Fibroblast of lung (primary cell): ENCODE measurements around the gene PDZK1IP1. TPM values are rescaled to one million over a fixed set of nuclear protein-coding genes. Genes with fewer than 3 reads are reported as not detected.
A peak's percentile ranks its signal among the peaks of the same experiment; 100 is the strongest.
"Not testable (repeated sequence)": the region's sequence is repeated elsewhere in the genome, so short reads cannot be mapped to it uniquely, and the experiment has no call there.

Source experiments
- DNase-seq, 2 donors: peaks; one replicate each; pipeline versions ENCODE4 v3.0.0 to v3.0.0-alpha.2; 2010; ENCODE audit warnings: low read depth in 2 of 2
- H2AFZ ChIP-seq: 2 replicates; pipeline ENCODE4 v1.5.1; 2012; ENCODE audit warnings: low read length, control low read depth, inconsistent platforms
- H3K27ac ChIP-seq: 2 replicates; pipeline ENCODE4 v1.5.1; 2011; ENCODE audit warnings: low read length, control low read depth; ENCODE audit not compliant: insufficient read depth
- H3K27me3 ChIP-seq: 2 replicates; pipeline ENCODE4 v1.5.1; 2011; ENCODE audit warnings: mild to moderate bottlenecking, low read length; ENCODE audit not compliant: control insufficient read depth, insufficient read depth
- H3K36me3 ChIP-seq: 2 replicates; pipeline ENCODE4 v1.5.1; 2011; ENCODE audit warnings: low read length; ENCODE audit not compliant: control insufficient read depth, insufficient read depth
- H3K4me1 ChIP-seq: 2 replicates; pipeline ENCODE4 v1.5.1; 2011; ENCODE audit warnings: low read length; ENCODE audit not compliant: control insufficient read depth, insufficient read depth; ENCODE audit errors: extremely low read depth
- H3K4me2 ChIP-seq: 2 replicates; pipeline ENCODE4 v1.5.1; 2011; ENCODE audit warnings: low read length, control low read depth; ENCODE audit not compliant: insufficient read depth; ENCODE audit errors: extremely low read depth
- H3K4me3 ChIP-seq, 4 experiments: fragments of 200-600 bp in 1 of 4; sonication (generic) in 1 of 4; replicated peaks in 1 of 4; 2 replicates each; pipeline ENCODE4 v1.5.1; 2011 to 2016; ENCODE audit warnings: low read length in 4 of 4, low read depth in 3 of 4, mild to moderate bottlenecking in 3 of 4, control low read depth in 2 of 4, inconsistent platforms in 1 of 4, mixed read lengths in 1 of 4; ENCODE audit not compliant: insufficient read depth in 1 of 4; ENCODE audit errors: control extremely low read depth in 1 of 4
- H3K79me2 ChIP-seq: 2 replicates; pipeline ENCODE4 v1.5.1; 2012; ENCODE audit warnings: mild to moderate bottlenecking, low read length, inconsistent platforms; ENCODE audit not compliant: control insufficient read depth, insufficient read depth
- H3K9ac ChIP-seq: 2 replicates; pipeline ENCODE4 v1.5.1; 2011; ENCODE audit warnings: mild to moderate bottlenecking, low read length, control low read depth; ENCODE audit not compliant: insufficient read depth
- H3K9me3 ChIP-seq: 2 replicates; pipeline ENCODE4 v1.5.1; 2012; ENCODE audit warnings: low read depth, low read length; ENCODE audit not compliant: control insufficient read depth, insufficient read depth
- H4K20me1 ChIP-seq: 2 replicates; pipeline ENCODE4 v1.5.1; 2011; ENCODE audit warnings: low read length; ENCODE audit not compliant: control insufficient read depth, insufficient read depth; ENCODE audit errors: extremely low read depth
- EZH2 ChIP-seq: IDR thresholded peaks from 2 replicates; pipeline ENCODE4 v1.5.1; 2012; ENCODE audit warnings: low read length, control low read depth, mild to moderate bottlenecking; ENCODE audit errors: missing control alignments
- polyA plus RNA-seq, 2 donors: library from polyadenylated mRNA; depleted of rRNA in 1 of 2; stranded (reverse) in 1 of 2; unstranded in 1 of 2; fragments of >200 nt; gene quantifications; 2 replicates each; pipeline ENCODE4 v1.2.1, GENCODE V29; 2011 to 2012; ENCODE audit warnings: missing spikeins in 1 of 2
- total RNA-seq: library from RNA; depleted of rRNA; stranded (reverse); fragments of >200 nt; gene quantifications from 2 replicates; pipeline ENCODE4 v1.2.1, GENCODE V29; 2014
- TF ChIP-seq, protein P1 (sequence below), 2 donors: IDR thresholded peaks in 1 of 2; conservative IDR thresholded peaks in 1 of 2; 1 replicate in 1 of 2; 2 replicates in 1 of 2; pipeline ENCODE4 v1.5.1; 2011 to 2012; ENCODE audit warnings: low read length in 2 of 2, control low read depth in 1 of 2, inconsistent platforms in 1 of 2, low read depth in 1 of 2, mild to moderate bottlenecking in 1 of 2

The PDZK1IP1 gene
- total and polyA plus RNA-seq, 2 donors (not counting 1 experiment from before 2014, with no cell fraction given) = not detected

DNA sequence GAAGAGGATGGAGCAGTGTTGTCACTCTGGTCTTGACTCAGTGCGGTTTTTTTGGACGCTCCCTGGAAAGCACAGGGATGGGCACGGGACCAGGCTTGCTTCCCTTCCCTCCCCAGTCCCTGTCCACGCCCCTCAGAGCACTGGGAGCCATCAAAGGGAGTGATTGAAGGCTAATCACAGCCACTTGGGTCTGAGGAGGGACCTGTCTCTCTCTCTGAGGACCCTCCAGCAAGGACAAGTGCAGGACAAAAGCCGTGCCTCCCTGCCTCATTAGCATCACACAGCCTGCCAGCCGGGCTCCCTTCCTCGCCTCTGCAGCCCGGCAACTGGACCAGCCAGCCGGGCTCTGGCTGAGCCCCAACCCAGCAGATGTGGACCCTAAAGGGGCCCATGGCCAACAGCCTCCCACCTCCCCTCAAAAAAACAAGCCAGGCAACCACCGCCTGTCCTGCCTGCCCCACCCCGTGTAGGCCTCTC is 18.6 kb upstream of the PDZK1IP1 start:
- Histone ChIP-seq H3K27me3 (no peaks in the 10 kb centered on the region), H2AFZ (no peak overlapping the region), H4K20me1 (no peaks in the 10 kb centered on the region), H3K27ac (no peak overlapping the region), H3K4me3 (no peak overlapping the region), H3K36me3 (no peaks in the 10 kb centered on the region), H3K4me2 (no peak overlapping the region), H3K79me2 (no peaks in the 10 kb centered on the region), H3K4me1 (no peaks in the 10 kb centered on the region), H3K9ac (no peak overlapping the region), H3K9me3 (no peaks in the 10 kb centered on the region)
- TF ChIP-seq, protein P1, sequence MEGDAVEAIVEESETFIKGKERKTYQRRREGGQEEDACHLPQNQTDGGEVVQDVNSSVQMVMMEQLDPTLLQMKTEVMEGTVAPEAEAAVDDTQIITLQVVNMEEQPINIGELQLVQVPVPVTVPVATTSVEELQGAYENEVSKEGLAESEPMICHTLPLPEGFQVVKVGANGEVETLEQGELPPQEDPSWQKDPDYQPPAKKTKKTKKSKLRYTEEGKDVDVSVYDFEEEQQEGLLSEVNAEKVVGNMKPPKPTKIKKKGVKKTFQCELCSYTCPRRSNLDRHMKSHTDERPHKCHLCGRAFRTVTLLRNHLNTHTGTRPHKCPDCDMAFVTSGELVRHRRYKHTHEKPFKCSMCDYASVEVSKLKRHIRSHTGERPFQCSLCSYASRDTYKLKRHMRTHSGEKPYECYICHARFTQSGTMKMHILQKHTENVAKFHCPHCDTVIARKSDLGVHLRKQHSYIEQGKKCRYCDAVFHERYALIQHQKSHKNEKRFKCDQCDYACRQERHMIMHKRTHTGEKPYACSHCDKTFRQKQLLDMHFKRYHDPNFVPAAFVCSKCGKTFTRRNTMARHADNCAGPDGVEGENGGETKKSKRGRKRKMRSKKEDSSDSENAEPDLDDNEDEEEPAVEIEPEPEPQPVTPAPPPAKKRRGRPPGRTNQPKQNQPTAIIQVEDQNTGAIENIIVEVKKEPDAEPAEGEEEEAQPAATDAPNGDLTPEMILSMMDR (conservative IDR thresholded peaks at IDR 0.05 in 1 of 2, IDR thresholded peaks at IDR 0.05 in 1 of 2; ENCODE audit: low read depth in 1 of 2, low read length in 2 of 2) = no peak
- TF ChIP-seq EZH2 = no peak
- DNase-seq = no peak

DNA sequence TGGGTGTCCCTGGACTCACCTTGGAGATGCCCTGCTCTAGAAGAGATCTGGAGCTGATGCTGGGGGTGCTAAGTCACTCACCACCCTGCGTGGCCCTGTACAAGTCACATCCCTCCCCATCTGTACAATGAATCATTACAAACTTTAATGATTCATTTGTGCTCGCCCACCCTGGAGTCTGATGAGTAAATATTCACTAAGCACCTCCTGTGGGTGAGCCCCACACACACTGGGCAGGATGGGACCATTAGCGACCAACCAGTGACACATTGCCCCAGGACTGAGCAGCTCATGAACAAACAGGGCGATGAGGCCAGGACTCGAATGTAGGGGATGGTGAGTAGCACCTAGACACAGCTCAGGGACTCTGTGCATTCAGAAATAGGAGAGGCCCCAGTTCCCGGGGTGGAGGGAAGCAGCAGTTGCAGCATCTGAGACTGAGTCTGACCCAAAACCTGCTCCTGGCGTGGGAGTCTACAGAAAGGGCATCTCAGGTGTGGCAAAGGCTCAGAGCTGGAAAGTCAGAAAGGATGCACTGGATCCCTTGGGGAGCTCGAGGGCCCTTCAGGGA is 18.1 kb upstream of the PDZK1IP1 start:
- no peak for TF ChIP-seq EZH2
- TF ChIP-seq, protein P1 (conservative IDR thresholded peaks at IDR 0.05 in 1 of 2, IDR thresholded peaks at IDR 0.05 in 1 of 2; ENCODE audit: low read depth in 1 of 2, low read length in 2 of 2) = no peak
- Histone ChIP-seq H3K4me1 (no peaks in the 10 kb centered on the region), H3K79me2 (no peaks in the 10 kb centered on the region), H3K9me3 (no peaks in the 10 kb centered on the region), H3K9ac (no peak overlapping the region), H3K36me3 (no peaks in the 10 kb centered on the region), H2AFZ (no peak overlapping the region), H3K4me3 (no peak overlapping the region), H3K4me2 (no peak overlapping the region), H3K27me3 (no peaks in the 10 kb centered on the region), H3K27ac (no peak overlapping the region), H4K20me1 (no peaks in the 10 kb centered on the region)
- peak in 1 of 2 donors; percentile 23 for DNase-seq

DNA sequence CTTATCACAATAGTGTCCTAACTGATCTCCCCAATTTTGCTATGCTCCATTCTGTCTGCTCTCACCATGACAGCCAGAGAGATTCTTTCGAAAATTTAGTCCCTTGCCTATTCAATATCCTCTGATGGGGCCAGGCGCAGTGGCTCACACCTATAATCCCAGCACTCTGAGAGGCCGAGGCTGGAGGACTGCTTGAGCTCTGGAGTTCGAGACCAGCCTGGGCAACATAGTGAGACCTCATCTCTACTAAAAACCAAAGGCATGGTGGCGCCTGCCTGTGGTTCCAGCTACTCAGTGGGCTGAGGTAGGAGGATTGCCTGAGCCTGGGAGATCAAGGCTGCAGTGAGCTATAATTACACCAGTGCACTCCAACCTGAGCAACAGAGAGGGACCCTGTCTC is 16.1 kb upstream of the PDZK1IP1 start:
- Histone ChIP-seq H3K9me3 (no peaks in the 10 kb centered on the region), H2AFZ (no peak overlapping the region), H3K9ac (no peak overlapping the region), H4K20me1 (no peaks in the 10 kb centered on the region), H3K4me1 (no peaks in the 10 kb centered on the region), H3K27ac (no peak overlapping the region), H3K4me2 (no peak overlapping the region), H3K27me3 (no peaks in the 10 kb centered on the region), H3K79me2 (no peaks in the 10 kb centered on the region), H3K36me3 (no peaks in the 10 kb centered on the region), H3K4me3 (no peak overlapping the region)
- no peak for DNase-seq
- TF ChIP-seq, protein P1 (conservative IDR thresholded peaks at IDR 0.05 in 1 of 2, IDR thresholded peaks at IDR 0.05 in 1 of 2; ENCODE audit: low read depth in 1 of 2, low read length in 2 of 2) = no peak
- no peak for TF ChIP-seq EZH2

DNA sequence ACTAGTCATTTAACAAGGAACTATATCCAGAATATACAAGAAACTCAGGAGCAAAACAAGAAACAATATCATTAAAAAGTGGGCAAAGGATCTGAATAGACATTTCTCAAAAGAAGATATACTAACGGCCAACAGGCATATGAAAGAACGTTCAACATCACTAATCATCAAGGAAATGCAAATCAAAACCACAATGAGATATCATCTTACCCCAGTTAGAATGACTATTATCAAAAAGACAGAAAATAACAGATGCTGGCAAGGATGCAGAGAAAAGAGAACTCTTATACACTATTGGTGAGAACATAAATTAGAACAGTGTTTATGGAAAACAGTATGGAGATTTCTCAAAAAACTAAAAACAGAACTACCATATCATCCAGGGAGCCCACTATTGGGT is 13.7 kb upstream of the PDZK1IP1 start:
- H3K79me2 ChIP-seq, H3K9ac ChIP-seq, H2AFZ ChIP-seq, H3K4me3 ChIP-seq, H4K20me1 ChIP-seq, H3K36me3 ChIP-seq, H3K27me3 ChIP-seq, DNase-seq, H3K9me3 ChIP-seq, H3K4me2 ChIP-seq, H3K27ac ChIP-seq, H3K4me1 ChIP-seq: not testable (repeated sequence)
